Sigmoid colon (tissue), 7 donors: ENCODE data around the gene SDCCAG8. TPM values are rescaled to one million over a fixed set of nuclear protein-coding genes. Genes with fewer than 3 reads are reported as not detected.

Source experiments
- DNase-seq: peaks from one replicate; pipeline ENCODE4 v3.0.0-alpha.2; 2019
- H3K27ac ChIP-seq, 4 donors: fragments of 200-600 bp; sonication (generic); one replicate each; pipeline ENCODE4 v1.5.1; 2016 to 2019; ENCODE audit warnings: mild to moderate bottlenecking in 1 of 4
- H3K27me3 ChIP-seq, 3 donors: fragments of 200-600 bp; sonication (generic); one replicate each; pipeline ENCODE4 v1.5.1; 2019; ENCODE audit warnings: mild to moderate bottlenecking in 1 of 3
- H3K36me3 ChIP-seq, 4 donors: fragments of 200-600 bp; sonication (generic); one replicate each; pipeline ENCODE4 v1.5.1; 2016 to 2019
- H3K4me1 ChIP-seq, 4 donors: fragments of 200-600 bp; sonication (generic); one replicate each; pipeline ENCODE4 v1.5.1; 2017 to 2019
- H3K4me3 ChIP-seq, 4 donors: fragments of 200-600 bp; sonication (generic); one replicate each; pipeline ENCODE4 v1.5.1; 2017 to 2019; ENCODE audit warnings: mild to moderate bottlenecking in 2 of 4, moderate library complexity in 1 of 4
- H3K9me3 ChIP-seq, 4 donors: fragments of 200-600 bp in 3 of 4; sonication (generic) in 3 of 4; one replicate each; pipeline versions ENCODE4 v1.5.1 to v1.6.1; 2013 to 2019
- CTCF ChIP-seq, 4 experiments: fragments of 450-650 bp in 3 of 4; fragments of 200-600 bp in 1 of 4; IDR thresholded peaks; one replicate each; pipeline ENCODE4 v1.5.1; 2016 to 2019; ENCODE audit warnings: antibody characterized with exemption in 4 of 4, mild to moderate bottlenecking in 3 of 4, moderate library complexity in 2 of 4
- EP300 ChIP-seq, 4 donors: sonication (generic); formaldehyde crosslinking; IDR thresholded peaks; one replicate each; pipeline ENCODE4 v1.6.1; 2017; ENCODE audit warnings: antibody characterized with exemption in 4 of 4
- POLR2A ChIP-seq, 2 donors: fragments of 450-650 bp; IDR thresholded peaks; one replicate each; pipeline ENCODE4 v1.6.1; 2016; ENCODE audit warnings: antibody characterized with exemption in 2 of 2, mild to moderate bottlenecking in 2 of 2, moderate library complexity in 2 of 2
- POLR2AphosphoS5 ChIP-seq, 4 donors: sonication (generic); formaldehyde crosslinking; IDR thresholded peaks; one replicate each; pipeline ENCODE4 v1.6.1; 2017; ENCODE audit warnings: antibody characterized with exemption in 4 of 4
- WGBS, 2 donors: extraction: QIAGEN DNeasy Blood & Tissue Kit; methylation state at CpG; one replicate each; pipeline ENCODE4 v1.1.7; 2013; 5-methylcytosine and 5-hydroxymethylcytosine counted together
- intact Hi-C: fragments of 100-400 bp; cut with DNase I; formaldehyde crosslinking; loops from one replicate; pipeline ENCODE4 v1.15.1; 2023
- polyA plus RNA-seq, 3 donors: library from polyadenylated mRNA; stranded (reverse); fragments of 200-250 nt; gene quantifications; one replicate each; pipeline ENCODE4 v1.2.3, GENCODE V29; 2013
- total RNA-seq, 4 donors: library from RNA; depleted of rRNA; stranded (reverse); fragments of >200 nt; gene quantifications; one replicate each; pipeline ENCODE4 v1.1.0, GENCODE V29; 2016
- donor health status: healthy with polysubstance abuse.
- donor health status: Bipolar disorder and iron deficiency.
- donor health status: healthy.

SDCCAG8 gene
- total and polyA plus RNA-seq, 7 donors, result 15.6 to 49.7 (median 30.3) TPM

- TF ChIP-seq EP300 (IDR thresholded peaks at IDR 0.05), result no peak
- peaks cover 0 to 41% (median 33%) of the 10 kb centered on the region in 4 donors for H3K4me1 ChIP-seq
- H3K36me3 ChIP-seq, result no peaks in the 10 kb centered on the region
- no peaks in the 10 kb centered on the region for H3K27me3 ChIP-seq
- WGBS, 2 donors, result 89 to 96% methylated on average over 15 of the region's 15 CpGs
- H3K9me3 ChIP-seq, result no peaks in the 10 kb centered on the region
- intact Hi-C loops, result loop anchor here (10.0 kb wide), 1 partner anchor 350 kb away; no protein-coding TSS in a partner anchor
- peak; percentile 64 for DNase-seq
- H3K27ac ChIP-seq, result peak overlapping the region; percentile 66 to 85 (median 80)
- no peak overlapping the region for H3K4me3 ChIP-seq
Measured at GRCh38 chr1:243494741-243495431, 239.0 kb downstream of the SDCCAG8 start.

GRCh38 chr1:243495442-243496186 lies 239.8 kb downstream of the SDCCAG8 start:
- WGBS, 2 donors, result 85 to 92% methylated on average over 24 of the region's 24 CpGs

GRCh38 chr1:243496187-243496646 lies 240.4 kb downstream of the SDCCAG8 start:
- Histone ChIP-seq H3K4me1 (peaks cover 0 to 30% (median 23%) of the 10 kb centered on the region in 4 donors), H3K27me3 (no peaks in the 10 kb centered on the region), H3K36me3 (no peaks in the 10 kb centered on the region), H3K9me3 (no peaks in the 10 kb centered on the region), H3K4me3 (peak overlapping the region in 1 of 4 donors; percentile 14), H3K27ac (peak overlapping the region; percentile 66 to 85 (median 80))
- intact Hi-C loops, result loop anchor here (10.0 kb wide), 1 partner anchor 349 kb away; no protein-coding TSS in a partner anchor
- DNase-seq, result peak; percentile 86
- TF ChIP-seq POLR2AphosphoS5 (IDR thresholded peaks at IDR 0.05) (peak; percentile 2 to 48 (median 26)), EP300 (IDR thresholded peaks at IDR 0.05) (no peak), CTCF (IDR thresholded peaks at IDR 0.05) (no peak)
- WGBS, 2 donors, result 63 to 87% methylated on average over 19 of the region's 19 CpGs

More at GRCh38 chr1:243495442-243496186, 239.8 kb downstream of the SDCCAG8 start:
- intact Hi-C loops, result loop anchor here (10.0 kb wide), 1 partner anchor 349 kb away; no protein-coding TSS in a partner anchor
- no peaks in the 10 kb centered on the region for H3K27me3 ChIP-seq
- peak overlapping the region in 1 of 4 donors; percentile 14 for H3K4me3 ChIP-seq
- H3K36me3 ChIP-seq, result no peaks in the 10 kb centered on the region
- TF ChIP-seq EP300 (IDR thresholded peaks at IDR 0.05), result no peak
- peak in 3 of 4 donors; percentile 7 to 32 (median 17) for TF ChIP-seq POLR2AphosphoS5 (IDR thresholded peaks at IDR 0.05)
- TF ChIP-seq POLR2A (IDR thresholded peaks at IDR 0.05), result no peak
- TF ChIP-seq CTCF (IDR thresholded peaks at IDR 0.05), result no peak
- peak overlapping the region; percentile 66 to 85 (median 80) for H3K27ac ChIP-seq
- peaks cover 0 to 36% (median 28%) of the 10 kb centered on the region in 4 donors for H3K4me1 ChIP-seq
- peak; percentile 76 for DNase-seq
- no peaks in the 10 kb centered on the region for H3K9me3 ChIP-seq

GRCh38 chr1:243496806-243497205 lies 241.0 kb downstream of the SDCCAG8 start:
- DNase-seq, result no peak
- WGBS, 2 donors, result 96 to 97% methylated on average over 11 of the region's 11 CpGs
- H3K27ac ChIP-seq, result peak overlapping the region; percentile 66 to 85 (median 80)
- intact Hi-C loops, result loop anchor here (10.0 kb wide), 1 partner anchor 348 kb away; no protein-coding TSS in a partner anchor
- H3K36me3 ChIP-seq, result peaks cover 0 to 1% (median 0%) of the 10 kb centered on the region in 4 donors
- no peak for TF ChIP-seq POLR2AphosphoS5 (IDR thresholded peaks at IDR 0.05)
- TF ChIP-seq EP300 (IDR thresholded peaks at IDR 0.05), result no peak
- no peak for TF ChIP-seq CTCF (IDR thresholded peaks at IDR 0.05)
- TF ChIP-seq POLR2A (IDR thresholded peaks at IDR 0.05), result no peak
- H3K4me3 ChIP-seq, result no peak overlapping the region
- H3K27me3 ChIP-seq, result no peaks in the 10 kb centered on the region
- no peaks in the 10 kb centered on the region for H3K9me3 ChIP-seq
- H3K4me1 ChIP-seq, result peaks cover 0 to 24% (median 19%) of the 10 kb centered on the region in 4 donors
